ENCODE data around the gene WIZ. TPM values are rescaled to one million over a fixed set of nuclear protein-coding genes. Genes with fewer than 3 reads are reported as not detected.
A peak's percentile ranks its signal among the peaks of the same experiment; 100 is the strongest.

WIZ gene
- total and polyA plus RNA-seq, 2 donors (not counting 1 experiment from before 2014, with no cell fraction given), result 15.0 to 24.8 TPM

DNA sequence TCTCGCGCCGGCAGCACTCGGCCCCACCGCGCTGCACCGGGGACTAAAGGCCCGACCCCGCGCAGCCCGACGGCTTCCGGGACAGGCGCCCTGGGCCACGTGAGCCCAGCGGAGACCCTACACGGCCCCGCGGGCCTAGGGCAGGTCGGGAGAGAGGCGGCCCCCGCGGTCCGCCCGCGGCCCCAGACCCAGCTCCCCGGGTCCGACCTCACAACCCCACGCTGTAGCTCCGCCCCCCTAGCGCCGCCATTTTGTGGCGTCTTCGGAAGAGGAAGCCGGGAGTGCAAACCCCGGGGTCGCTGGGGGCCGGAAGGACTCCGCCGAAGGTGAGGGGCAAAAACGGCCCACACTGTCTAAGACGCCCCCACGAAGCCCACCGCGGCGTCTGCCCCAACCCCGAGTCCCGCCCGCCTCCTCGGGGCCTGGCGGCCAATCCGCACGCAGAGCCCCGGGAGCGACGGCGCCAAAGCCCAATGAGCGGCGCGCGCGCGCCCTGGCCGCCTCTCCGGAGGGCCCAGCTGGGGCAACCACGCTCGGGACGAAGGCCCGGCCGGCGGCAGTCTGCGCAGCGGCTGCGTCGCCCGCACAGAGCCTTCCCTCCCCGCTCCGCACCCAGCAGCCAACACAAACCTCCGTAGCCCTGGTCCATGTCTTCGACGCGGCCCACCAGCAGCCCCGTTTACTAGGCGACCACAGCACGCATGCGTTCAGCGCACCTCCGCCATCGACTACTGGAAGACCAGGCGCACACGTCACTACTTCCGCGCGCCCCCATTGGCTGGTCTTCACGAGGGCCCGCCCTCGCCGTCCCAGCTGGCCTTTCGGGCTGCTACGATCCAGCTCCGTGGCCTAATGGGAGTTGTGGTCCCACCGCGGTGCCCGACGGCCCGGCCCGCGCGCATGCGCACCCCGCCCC lies 70.4 kb downstream of the WIZ start, which contains the start of gene AKAP8:
TSS of gene AKAP8 (minus strand) at position 705 of the 916 bp plus-strand sequence. CDS start at position 649, 56 bp downstream.
- Histone ChIP-seq H4K20me1 (ENCODE audit: control insufficient read depth, insufficient read depth, low read length, poor library complexity, severe bottlenecking) (peaks cover 47% of the 10 kb centered on the region), H3K9ac (ENCODE audit: low read length) (peak within 1 kb of the TSS; percentile 85), H3K79me2 (ENCODE audit: control insufficient read depth, insufficient read depth, low read length) (peaks cover 55% of the 10 kb centered on the region), H3K9me3 (ENCODE audit: control extremely low read depth in 1 of 3, control insufficient read depth in 2 of 3, insufficient read depth in 1 of 3, low read length in 2 of 3) (no peaks in the 10 kb centered on the region), H3K4me2 (replicated peaks; ENCODE audit: low read depth, low read length, poor library complexity, severe bottlenecking) (peak within 1 kb of the TSS; percentile 99), H3K4me3 (ENCODE audit: control extremely low read depth in 1 of 5, extremely low read depth in 1 of 5, insufficient read depth in 1 of 5, low read depth in 2 of 5, low read length in 4 of 5) (peak within 1 kb of the TSS; percentile 87 to 99 (median 94)), H3K27ac (ENCODE audit: low read length in 2 of 2) (peak within 1 kb of the TSS; percentile 92 to 97), H2AFZ (ENCODE audit: insufficient read depth, low read depth, low read length, poor library complexity, severe bottlenecking) (peak within 1 kb of the TSS; percentile 89), H3K27me3 (replicated peaks in 1 of 4; ENCODE audit: control extremely low read depth in 1 of 4, control insufficient read depth in 3 of 4, insufficient read depth in 4 of 4, low read length in 3 of 4) (no peaks in the 10 kb centered on the region), H3K4me1 (ENCODE audit: control insufficient read depth in 2 of 2, insufficient read depth in 2 of 2, low read length in 2 of 2) (peaks cover 26 to 27% of the 10 kb centered on the region in 2 donors), H3K36me3 (replicated peaks in 1 of 2; ENCODE audit: control extremely low read depth in 1 of 2, control insufficient read depth in 1 of 2, extremely low read depth in 1 of 2, insufficient read depth in 2 of 2, low read length in 1 of 2) (peaks cover 0 to 8% of the 10 kb centered on the region in 2 experiments)
- DNase-seq, result peak; percentile 99
- Mint-ChIP-seq H3K27me3 (no peaks in the 10 kb centered on the region), H3K4me1 (peaks cover 39% of the 10 kb centered on the region), H3K9me3 (ENCODE audit: insufficient read depth) (no peaks in the 10 kb centered on the region), H3K27ac (peak within 1 kb of the TSS; percentile 100), H3K4me3 (peak within 1 kb of the TSS; percentile 97)
- POLR2A ChIA-PET, result interaction anchor here (0.5 to 2.9 kb wide), 16 partner anchors 20 to 1533 kb away, joined by 3 to 58 read pairs (median 4); partner anchors contain the start of genes AKAP8L and BRD4
- intact Hi-C loops (cut with micrococcal nuclease), result loop anchor here (1.0 kb wide), 4 partner anchors 40 to 115 kb away; no protein-coding TSS in a partner anchor
- TF ChIP-seq EZH2 (IDR thresholded peaks at IDR 0.05; ENCODE audit: borderline replicate concordance, insufficient read depth, low read depth, low read length, poor library complexity, severe bottlenecking) (no peak), CTCF (IDR thresholded peaks at IDR 0.05) (no peak)
- under 1% methylated on average over 104 of the region's 111 CpGs for WGBS (ENCODE audit: insufficient coverage)
- ATAC-seq (ENCODE audit: low read depth), result peak; percentile 91
- CTCF ChIA-PET, result interaction anchor here (0.6 to 3.2 kb wide), 11 partner anchors 13 to 683 kb away, joined by 3 to 27 read pairs (median 4); partner anchors contain the start of genes AKAP8L and BRD4

Measured in B cell (primary cell).